Skeletal muscle satellite cell (primary cell): ENCODE data around the gene PDE4DIP.
"Not testable (repeated sequence)": the region's sequence is repeated elsewhere in the genome, so short reads cannot be mapped to it uniquely, and the experiment has no call there.

Experiments
- H3K27me3 ChIP-seq: 2 replicates; pipeline ENCODE4 v1.7.0; 2013; ENCODE audit warnings: low read length; ENCODE audit not compliant: control insufficient read depth, insufficient read depth
- H3K36me3 ChIP-seq: 2 replicates; pipeline ENCODE4 v1.7.0; 2013; ENCODE audit warnings: mild to moderate bottlenecking, control low read depth, low read length; ENCODE audit not compliant: insufficient read depth
- H3K4me1 ChIP-seq: 2 replicates; pipeline ENCODE4 v1.7.0; 2013; ENCODE audit warnings: low read length; ENCODE audit not compliant: control insufficient read depth, insufficient read depth
- H3K4me2 ChIP-seq: 2 replicates; pipeline ENCODE4 v1.7.0; 2013; ENCODE audit warnings: mild to moderate bottlenecking, low read length
- H3K4me3 ChIP-seq: 2 replicates; pipeline ENCODE4 v1.7.0; 2013; ENCODE audit warnings: low read length
- H3K9ac ChIP-seq: 2 replicates; pipeline ENCODE4 v1.7.0; 2013; ENCODE audit warnings: mild to moderate bottlenecking, low read depth, low read length, moderate library complexity
- H3K9me3 ChIP-seq: replicated peaks from 2 replicates; pipeline ENCODE4 v1.7.0; 2013; ENCODE audit warnings: mild to moderate bottlenecking, control low read depth, low read length

PDE4DIP gene

GRCh38 chr1:149002664-149003063, 158.4 kb downstream of the PDE4DIP start:
- H3K4me1 ChIP-seq, H3K9ac ChIP-seq, H3K27me3 ChIP-seq, H3K36me3 ChIP-seq, H3K9me3 ChIP-seq, H3K4me3 ChIP-seq, H3K4me2 ChIP-seq: not testable (repeated sequence)

- H3K4me3 ChIP-seq, H3K9ac ChIP-seq, H3K9me3 ChIP-seq, H3K4me1 ChIP-seq, H3K27me3 ChIP-seq, H3K4me2 ChIP-seq, H3K36me3 ChIP-seq: not testable (repeated sequence)
Observed at GRCh38 chr1:149008326-149008725, 164.1 kb downstream of the PDE4DIP start.

- not testable (repeated sequence) for H3K4me1 ChIP-seq, H3K9ac ChIP-seq, H3K27me3 ChIP-seq, H3K36me3 ChIP-seq, H3K9me3 ChIP-seq, H3K4me3 ChIP-seq, H3K4me2 ChIP-seq
Observed at GRCh38 chr1:149008769-149009168, 164.5 kb downstream of the PDE4DIP start.

GRCh38 chr1:149009761-149010160, 165.5 kb downstream of the PDE4DIP start:
- not testable (repeated sequence) for H3K9ac ChIP-seq, H3K4me1 ChIP-seq, H3K4me2 ChIP-seq, H3K27me3 ChIP-seq, H3K4me3 ChIP-seq, H3K9me3 ChIP-seq, H3K36me3 ChIP-seq

GRCh38 chr1:149012599-149012998, 168.4 kb downstream of the PDE4DIP start:
- not testable (repeated sequence) for H3K4me3 ChIP-seq, H3K9ac ChIP-seq, H3K4me2 ChIP-seq, H3K4me1 ChIP-seq, H3K36me3 ChIP-seq, H3K9me3 ChIP-seq, H3K27me3 ChIP-seq

- H3K4me2 ChIP-seq, H3K4me3 ChIP-seq, H3K4me1 ChIP-seq, H3K9ac ChIP-seq, H3K36me3 ChIP-seq, H3K27me3 ChIP-seq, H3K9me3 ChIP-seq: not testable (repeated sequence)
Observed at GRCh38 chr1:149013513-149013912, 169.3 kb downstream of the PDE4DIP start.

GRCh38 chr1:149015522-149015921, 171.3 kb downstream of the PDE4DIP start:
- not testable (repeated sequence) for H3K36me3 ChIP-seq, H3K27me3 ChIP-seq, H3K9ac ChIP-seq, H3K4me2 ChIP-seq, H3K4me3 ChIP-seq, H3K9me3 ChIP-seq, H3K4me1 ChIP-seq

GRCh38 chr1:149016626-149017025, 172.4 kb downstream of the PDE4DIP start:
- H3K36me3 ChIP-seq, H3K9ac ChIP-seq, H3K27me3 ChIP-seq, H3K4me3 ChIP-seq, H3K4me2 ChIP-seq, H3K4me1 ChIP-seq, H3K9me3 ChIP-seq: not testable (repeated sequence)

GRCh38 chr1:149018577-149018976, 174.3 kb downstream of the PDE4DIP start:
- not testable (repeated sequence) for H3K9ac ChIP-seq, H3K4me1 ChIP-seq, H3K9me3 ChIP-seq, H3K4me3 ChIP-seq, H3K36me3 ChIP-seq, H3K4me2 ChIP-seq, H3K27me3 ChIP-seq

GRCh38 chr1:149024327-149024726, 180.1 kb downstream of the PDE4DIP start:
- H3K4me2 ChIP-seq, H3K4me3 ChIP-seq, H3K36me3 ChIP-seq, H3K9ac ChIP-seq, H3K4me1 ChIP-seq, H3K27me3 ChIP-seq, H3K9me3 ChIP-seq: not testable (repeated sequence)

GRCh38 chr1:149033916-149034315, 189.7 kb downstream of the PDE4DIP start:
- not testable (repeated sequence) for H3K27me3 ChIP-seq, H3K4me1 ChIP-seq, H3K4me3 ChIP-seq, H3K9me3 ChIP-seq, H3K4me2 ChIP-seq, H3K9ac ChIP-seq, H3K36me3 ChIP-seq

GRCh38 chr1:149043056-149043455, 198.8 kb downstream of the PDE4DIP start:
- H3K9ac ChIP-seq, H3K36me3 ChIP-seq, H3K4me2 ChIP-seq, H3K4me1 ChIP-seq, H3K4me3 ChIP-seq, H3K9me3 ChIP-seq, H3K27me3 ChIP-seq: not testable (repeated sequence)

GRCh38 chr1:149064611-149065010, 220.4 kb downstream of the PDE4DIP start:
- not testable (repeated sequence) for H3K27me3 ChIP-seq, H3K9me3 ChIP-seq, H3K4me2 ChIP-seq, H3K4me3 ChIP-seq, H3K36me3 ChIP-seq, H3K4me1 ChIP-seq, H3K9ac ChIP-seq
